Hindlimb muscle (tissue), 1 donor: Measurements from ENCODE around the gene THSD4. TPM values are rescaled to one million over a fixed set of nuclear protein-coding genes. Genes with fewer than 3 reads are reported as not detected.

Experiments used
- DNase-seq: peaks from one replicate; pipeline ENCODE4 v3.0.0-alpha.2; 2013
- polyA plus RNA-seq: library from polyadenylated mRNA; unstranded; fragments of 120-200 nt; gene quantifications from one replicate; pipeline ENCODE4 v1.2.1, GENCODE V29; 2013; ENCODE audit not compliant: insufficient read length

THSD4 gene
- polyA plus RNA-seq, 1 donor, result 17.5 TPM

DNA sequence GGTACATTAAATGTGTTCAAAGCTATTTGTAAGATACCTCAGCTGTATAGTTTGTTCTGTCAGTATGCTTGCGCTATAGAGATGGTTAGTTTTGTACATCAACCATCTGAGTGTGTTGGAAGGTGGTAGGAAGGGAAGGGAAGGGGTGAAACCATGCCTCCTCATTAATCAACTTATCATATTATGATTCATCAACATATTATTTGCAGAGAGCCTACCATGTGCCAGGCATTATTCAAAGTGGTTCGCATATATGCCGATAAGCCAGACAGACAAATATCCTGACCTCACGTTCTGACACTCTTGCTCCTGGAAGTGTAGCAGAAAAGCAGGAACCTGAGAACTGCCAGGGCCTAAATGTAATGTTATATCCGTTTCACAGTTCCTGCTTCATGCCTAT, 447.0 kb downstream of the THSD4 start:
- no peak for DNase-seq

- no peak for DNase-seq
Observed at GRCh38 chr15:71564217-71564616, 448.9 kb downstream of the THSD4 start.

GRCh38 chr15:71565006-71565405, 449.7 kb downstream of the THSD4 start:
- DNase-seq, result no peak

GRCh38 chr15:71565631-71566160, 450.4 kb downstream of the THSD4 start:
- DNase-seq, result no peak

DNA sequence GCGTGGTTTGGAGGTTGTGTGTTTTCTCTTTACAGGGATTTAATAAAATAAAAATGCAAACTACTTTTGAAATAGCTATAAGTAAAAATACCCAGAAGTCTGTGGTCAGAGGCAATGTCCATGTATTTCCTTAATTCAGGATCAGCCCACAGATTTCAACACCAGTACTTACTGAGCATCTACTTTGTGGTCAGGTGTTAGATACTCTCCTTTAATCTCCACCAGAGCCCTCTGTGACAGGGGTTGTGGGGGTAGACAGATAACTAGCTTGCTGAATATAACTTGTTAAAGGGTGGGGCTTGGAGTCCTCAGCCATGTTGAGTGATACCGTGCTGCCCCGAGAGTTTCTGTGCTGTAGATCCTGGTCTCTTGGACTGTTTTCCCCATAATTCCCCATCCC, 451.0 kb downstream of the THSD4 start:
- DNase-seq, result no peak

DNA sequence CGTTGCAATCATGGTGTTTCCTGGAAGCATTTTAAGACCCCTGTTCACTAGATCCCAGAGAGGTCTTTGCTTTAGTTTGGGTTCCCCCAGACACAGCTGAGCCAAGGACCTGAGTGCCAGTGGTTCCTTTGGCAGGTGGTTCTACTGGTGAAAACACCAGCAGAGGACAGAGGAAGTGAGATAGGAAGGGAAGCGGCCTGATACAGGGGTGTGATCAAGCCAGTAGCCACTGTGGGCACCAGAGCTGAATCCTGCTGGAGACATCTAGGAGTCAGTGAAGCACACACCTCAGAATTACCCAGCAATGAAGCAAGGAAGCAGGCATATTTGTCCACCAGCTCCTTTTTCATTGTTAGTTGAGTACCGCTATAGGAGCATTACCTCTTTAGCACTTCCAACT, 451.9 kb downstream of the THSD4 start:
- DNase-seq, result no peak

DNA sequence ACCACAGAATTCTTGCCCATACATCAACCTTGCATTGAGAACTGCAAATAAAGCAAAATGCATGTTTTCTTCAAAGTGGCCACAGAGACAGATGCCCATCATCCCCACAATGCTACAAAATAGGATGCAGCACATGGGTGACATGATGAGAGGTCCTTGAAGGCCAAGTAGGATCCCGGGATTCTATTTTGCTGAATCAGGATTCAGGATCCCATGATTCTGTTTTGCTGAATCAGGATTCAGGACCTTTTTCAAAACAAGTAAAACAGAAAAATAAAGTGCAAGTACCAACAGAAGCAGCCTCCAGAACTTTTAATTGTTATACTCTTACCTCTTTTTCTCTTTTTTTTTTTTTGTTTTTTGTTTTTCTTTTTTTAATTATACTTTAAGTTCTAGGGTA, 453.0 kb downstream of the THSD4 start:
- no peak for DNase-seq

DNA sequence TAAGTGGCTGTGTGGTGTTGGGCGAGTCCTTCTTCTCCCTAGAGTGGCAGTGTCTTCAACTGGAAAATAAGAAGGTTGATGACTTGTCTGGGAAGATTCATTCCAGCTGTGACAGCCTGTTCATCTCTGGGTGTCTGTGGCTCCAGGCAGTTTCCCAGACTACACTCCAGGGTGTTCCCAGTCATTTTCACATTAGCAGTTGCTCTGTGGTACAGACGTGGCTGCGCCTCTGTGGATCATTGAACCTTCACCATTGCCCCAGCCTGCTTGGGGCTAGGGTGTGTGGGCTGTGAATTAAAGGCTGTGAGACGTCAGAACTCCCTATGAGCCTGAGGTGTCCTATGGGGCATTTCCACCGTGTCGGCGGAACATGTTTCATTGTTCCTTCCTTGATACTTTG, 455.5 kb downstream of the THSD4 start:
- DNase-seq, result no peak

- DNase-seq, result no peak
Observed at GRCh38 chr15:71571641-71572040, 456.4 kb downstream of the THSD4 start.

DNA sequence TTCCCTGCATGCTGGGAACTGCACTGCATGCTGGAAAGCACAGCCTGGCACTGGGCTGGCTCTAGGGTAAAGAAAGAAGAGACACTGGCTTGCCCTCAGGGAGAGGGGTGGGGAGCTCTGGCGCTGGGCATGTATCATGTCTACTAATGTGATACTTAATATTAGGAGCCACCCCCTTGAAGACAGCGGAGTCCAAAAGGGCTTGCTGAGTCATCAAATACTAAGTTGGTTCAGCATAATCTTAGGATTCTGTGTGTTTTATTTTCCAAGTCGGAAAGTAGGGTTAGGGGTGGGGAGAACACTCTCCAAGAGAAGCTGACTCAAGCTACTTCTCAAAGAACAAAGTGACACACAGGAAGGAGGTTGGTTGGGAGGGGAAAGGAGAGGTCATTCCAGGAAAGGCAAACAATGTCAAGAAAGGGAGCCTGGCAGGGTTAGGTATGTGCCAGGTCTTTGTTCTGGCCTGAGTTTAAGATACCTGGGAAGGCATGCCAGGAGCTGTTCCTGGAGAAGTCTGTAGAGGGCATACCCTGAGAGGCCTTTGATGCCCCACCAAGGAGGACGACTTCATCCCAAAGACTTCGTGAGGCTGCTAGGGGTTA, 457.3 kb downstream of the THSD4 start:
- no peak for DNase-seq

- no peak for DNase-seq
Observed at GRCh38 chr15:71573599-71573998, 458.3 kb downstream of the THSD4 start.

DNA sequence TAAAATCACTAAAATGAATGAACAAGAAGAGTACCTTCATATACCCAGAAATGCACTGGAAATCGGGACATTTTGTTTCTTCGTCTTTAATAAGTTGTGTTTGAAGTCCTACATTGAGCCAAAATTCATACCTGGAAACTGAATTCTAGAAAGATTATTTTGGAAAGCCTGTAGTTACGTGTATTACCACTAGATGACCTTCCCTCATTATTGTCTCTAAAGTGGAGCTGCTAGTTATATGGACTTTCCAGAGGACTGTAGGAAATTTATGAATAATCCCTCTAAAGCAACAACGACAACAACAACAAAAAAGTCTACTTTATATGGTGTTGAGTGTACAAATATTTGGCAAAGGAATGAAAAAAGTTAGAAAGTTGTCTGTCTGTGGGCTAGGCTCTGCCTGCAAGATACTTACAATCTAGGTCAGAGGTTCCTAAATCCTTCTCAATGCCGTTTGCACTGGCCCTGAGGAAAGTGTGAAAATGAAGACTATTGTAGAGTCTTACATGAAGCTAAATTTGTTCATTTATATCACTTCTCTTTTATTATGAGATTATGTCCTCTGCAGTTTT, 460.3 kb downstream of the THSD4 start:
- no peak for DNase-seq

DNA sequence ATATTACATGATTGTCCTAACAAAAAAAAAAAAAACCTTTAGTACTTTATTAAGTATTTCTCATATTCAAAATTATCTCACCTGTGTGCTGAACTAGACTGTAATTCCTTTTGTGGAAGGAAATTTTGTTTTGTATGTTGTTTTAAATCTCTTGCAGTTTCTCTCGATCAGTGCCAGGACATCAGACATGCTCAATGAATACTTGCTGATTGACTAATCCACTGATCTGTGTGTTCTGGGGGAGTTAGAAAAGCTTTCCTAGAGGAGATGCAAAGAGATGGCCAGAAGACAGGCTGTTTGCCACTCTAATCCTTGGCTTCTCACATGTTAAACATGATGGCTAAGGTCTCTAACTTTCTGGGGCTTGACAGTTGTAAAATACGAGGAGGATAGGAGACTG, 461.8 kb downstream of the THSD4 start:
- no peak for DNase-seq

- no peak for DNase-seq
Observed at GRCh38 chr15:71581398-71581930, 466.2 kb downstream of the THSD4 start.

DNA sequence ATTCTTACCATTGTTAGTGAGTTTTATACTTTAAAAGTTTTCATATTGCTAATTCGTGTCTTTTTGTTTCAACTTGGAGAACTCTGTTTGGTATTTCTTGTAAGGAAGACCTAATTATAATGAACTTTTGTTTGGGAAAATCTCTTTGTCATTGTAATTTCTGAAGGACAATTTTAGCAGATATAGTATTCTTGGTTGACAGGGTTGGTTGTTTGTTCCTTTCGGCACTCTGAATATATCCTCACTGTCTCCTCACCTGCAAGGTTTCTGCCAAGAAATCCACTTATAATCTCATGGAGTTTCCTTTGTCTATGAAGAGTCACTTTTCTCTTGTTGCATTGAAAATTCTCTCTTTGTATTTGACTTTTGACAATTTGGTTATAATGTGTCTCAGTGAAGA, 469.9 kb downstream of the THSD4 start:
- no peak for DNase-seq

DNA sequence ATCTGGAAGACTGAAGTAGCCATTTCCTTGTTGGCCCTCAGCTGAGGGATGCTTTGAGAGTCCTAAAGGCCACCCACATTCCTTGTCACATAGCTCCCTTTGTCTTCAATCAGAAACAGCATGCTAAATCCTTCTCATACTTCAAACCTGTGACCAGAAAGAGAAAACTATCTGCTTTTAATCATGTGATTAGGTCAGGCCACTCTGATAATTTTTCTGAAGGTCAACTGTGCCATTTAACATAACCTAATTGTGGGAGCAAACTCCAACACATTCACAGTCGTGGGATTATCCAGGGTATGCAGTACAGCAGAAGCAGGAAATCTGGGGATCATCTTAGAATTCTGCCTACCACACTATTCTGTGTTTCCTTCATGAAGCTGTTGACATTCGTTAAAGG, 471.2 kb downstream of the THSD4 start:
- DNase-seq, result no peak

DNA sequence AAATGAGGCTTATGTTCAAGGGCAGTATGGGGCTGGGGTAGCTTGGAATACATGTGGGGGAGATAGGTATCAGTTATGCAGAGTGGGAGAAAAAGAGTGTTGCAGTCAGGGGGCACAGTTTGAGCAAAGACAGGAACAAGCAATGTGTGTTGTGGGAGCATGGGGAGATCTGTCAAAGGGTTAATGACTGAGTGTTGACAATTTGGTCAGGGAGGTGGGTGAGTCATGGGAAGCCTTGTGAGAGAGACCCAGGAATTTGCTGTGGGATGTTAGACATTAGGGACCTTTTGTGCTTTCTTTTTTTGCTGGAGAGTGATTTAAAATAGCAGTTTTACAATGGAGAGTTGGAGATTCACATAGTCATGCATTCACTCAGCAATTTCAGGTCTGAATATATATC, 473.5 kb downstream of the THSD4 start:
- DNase-seq, result no peak

DNA sequence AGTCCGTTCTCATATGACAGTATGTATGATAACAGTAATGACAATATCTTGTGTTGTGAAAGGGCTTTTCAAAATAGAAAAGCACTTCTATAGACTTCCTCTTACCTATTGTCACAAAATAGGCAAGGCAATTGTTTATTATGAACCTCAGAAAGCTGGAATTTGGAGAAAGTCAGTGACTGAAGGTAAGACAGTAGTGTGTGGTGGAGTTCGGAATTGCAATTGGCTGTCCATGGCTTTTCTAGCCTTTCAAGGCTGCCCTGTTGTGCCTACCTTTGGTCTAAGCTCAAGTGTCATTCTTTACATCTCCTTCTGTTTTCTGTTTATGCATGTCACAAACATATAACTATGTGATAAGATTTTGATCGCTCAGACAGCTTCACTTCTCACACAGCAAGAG, 475.8 kb downstream of the THSD4 start:
- DNase-seq, result no peak

GRCh38 chr15:71592203-71592602, 476.9 kb downstream of the THSD4 start:
- DNase-seq, result no peak

GRCh38 chr15:71595846-71596553, 480.7 kb downstream of the THSD4 start:
- DNase-seq, result no peak

DNA sequence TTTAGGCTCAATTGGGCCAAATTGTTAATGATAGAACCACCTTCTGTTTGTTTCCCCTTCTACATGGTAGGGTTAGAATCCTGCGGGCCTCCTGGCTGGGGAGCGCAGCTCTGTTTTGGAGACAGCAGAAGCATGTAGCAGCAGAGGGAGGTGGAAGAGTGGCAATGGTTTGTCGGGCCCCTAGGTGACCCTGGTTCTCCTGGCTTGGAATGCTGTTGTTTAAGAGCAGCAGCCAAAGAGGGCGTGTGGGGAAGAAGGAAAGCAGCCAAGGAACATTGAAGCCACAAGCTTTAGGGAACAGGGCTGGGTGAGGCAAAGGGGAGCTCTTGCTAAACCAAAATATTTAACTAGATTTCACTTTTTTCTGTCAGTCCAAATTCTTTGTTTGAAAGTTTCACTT, 481.4 kb downstream of the THSD4 start:
- no peak for DNase-seq

GRCh38 chr15:71597126-71597525, 481.9 kb downstream of the THSD4 start:
- DNase-seq, result no peak

DNA sequence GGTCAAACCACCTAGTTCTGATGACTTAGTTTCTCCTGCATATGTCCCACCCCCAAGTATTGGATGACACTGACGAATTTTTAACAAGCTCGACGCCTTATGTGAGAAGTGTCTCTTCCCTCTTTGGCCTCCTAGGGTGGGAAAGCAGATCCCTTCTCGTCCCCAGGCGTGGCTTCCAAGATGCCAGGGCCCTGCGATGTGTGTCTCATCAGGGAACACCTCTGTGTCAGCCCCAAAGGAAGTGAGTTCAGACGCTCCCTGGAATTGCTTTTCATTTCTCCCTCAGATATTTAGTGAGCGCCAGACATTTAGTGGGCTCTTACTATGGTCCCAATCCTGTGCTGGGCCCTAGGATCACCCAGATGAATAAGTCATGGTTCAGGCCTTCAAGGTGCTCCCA, 482.4 kb downstream of the THSD4 start:
- no peak for DNase-seq

DNA sequence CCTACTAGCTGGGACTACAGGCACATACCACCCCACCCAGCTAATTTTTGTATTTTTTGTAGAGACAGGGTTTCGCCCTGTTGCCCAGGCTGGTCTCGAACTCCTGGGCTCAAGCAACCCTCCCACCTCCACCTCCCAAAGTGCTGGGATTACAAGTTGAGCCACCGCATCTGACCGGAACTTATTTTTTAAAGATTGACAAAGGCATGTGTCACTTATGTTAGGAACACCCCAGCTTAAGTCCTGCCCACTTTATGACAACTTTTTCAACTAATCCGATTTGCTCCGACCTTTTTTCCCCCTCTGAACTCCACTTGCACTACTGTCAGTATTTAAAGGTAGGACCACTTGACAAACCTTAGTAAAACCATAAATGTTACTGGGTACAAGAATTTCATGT, 483.5 kb downstream of the THSD4 start:
- DNase-seq, result no peak
